Fibroblast of skin of left biceps (primary cell): ENCODE data around the gene NFKBIE.

Experiments
- DNase-seq, 2 experiments: peaks; one replicate each; pipeline ENCODE4 v3.0.0-alpha.2; 2013; ENCODE audit warnings: low read depth in 2 of 2

The NFKBIE gene

GRCh38 chr6:44227148-44227793, 38.1 kb downstream of the NFKBIE start:
- DNase-seq = no peak

GRCh38 chr6:44226368-44227147, 38.8 kb downstream of the NFKBIE start:
- no peak for DNase-seq

GRCh38 chr6:44225579-44226325, 39.6 kb downstream of the NFKBIE start:
- no peak for DNase-seq

- no peak for DNase-seq
Observed at GRCh38 chr6:44224965-44225305, 40.4 kb downstream of the NFKBIE start.

- no peak for DNase-seq
Observed at GRCh38 chr6:44224029-44224964, 41.1 kb downstream of the NFKBIE start.

- DNase-seq = no peak
Observed at GRCh38 chr6:44223319-44224028, 41.9 kb downstream of the NFKBIE start, which contains the start of gene SLC29A1. Gene SLC29A1 (plus strand): TSS chr6:44223595. CDS start chr6:44227314, 3,719 bp downstream.

- DNase-seq = no peak
Observed at GRCh38 chr6:44222486-44223318, 42.6 kb downstream of the NFKBIE start.

GRCh38 chr6:44221961-44222335, 43.4 kb downstream of the NFKBIE start:
- DNase-seq = no peak

GRCh38 chr6:44221291-44221960, 43.9 kb downstream of the NFKBIE start:
- DNase-seq = no peak

- no peak for DNase-seq
Observed at GRCh38 chr6:44220913-44221290, 44.4 kb downstream of the NFKBIE start.

GRCh38 chr6:44219815-44220784, 45.3 kb downstream of the NFKBIE start:
- no peak for DNase-seq

GRCh38 chr6:44219053-44219814, 46.1 kb downstream of the NFKBIE start:
- DNase-seq = no peak

GRCh38 chr6:44217332-44218143, 47.8 kb downstream of the NFKBIE start:
- no peak for DNase-seq

- no peak for DNase-seq
Observed at GRCh38 chr6:44216677-44217331, 48.5 kb downstream of the NFKBIE start, which contains the start of gene MYMX. Gene MYMX (plus strand): TSS chr6:44216926. CDS start chr6:44217472, 546 bp downstream.

- DNase-seq = no peak
Observed at GRCh38 chr6:44214307-44214706, 51.0 kb downstream of the NFKBIE start.

GRCh38 chr6:44211284-44211683, 54.1 kb downstream of the NFKBIE start:
- DNase-seq = no peak
